H9 (cell line): ENCODE results near the gene CREB1. TPM values are rescaled to one million over a fixed set of nuclear protein-coding genes. Genes with fewer than 3 reads are reported as not detected.
A peak's percentile ranks its signal among the peaks of the same experiment; 100 is the strongest.

Experiments used
- DNase-seq: peaks from one replicate; pipeline ENCODE4 v3.0.0-alpha.2; 2017
- H2AFZ ChIP-seq: one replicate; pipeline ENCODE4 v1.6.1; 2013; ENCODE audit warnings: mild to moderate bottlenecking, low read length, control low read depth, moderate library complexity
- H2AK5ac ChIP-seq: 2 replicates; pipeline ENCODE4 v1.6.1; 2013; ENCODE audit warnings: low read length, control low read depth, mixed read lengths; ENCODE audit not compliant: insufficient read length
- H2BK120ac ChIP-seq: one replicate; pipeline ENCODE4 v1.6.1; 2013; ENCODE audit warnings: low read depth, mild to moderate bottlenecking, low read length, control low read depth, inconsistent platforms; ENCODE audit not compliant: poor library complexity, severe bottlenecking
- H2BK12ac ChIP-seq: 2 replicates; pipeline ENCODE4 v1.6.1; 2013; ENCODE audit warnings: low read length, control low read depth, mixed read lengths, low read depth; ENCODE audit not compliant: insufficient read length
- H2BK15ac ChIP-seq: 2 replicates; pipeline ENCODE4 v1.6.1; 2013; ENCODE audit warnings: low read depth, low read length, control low read depth
- H2BK20ac ChIP-seq: one replicate; pipeline ENCODE4 v1.6.1; 2013; ENCODE audit warnings: low read depth, mild to moderate bottlenecking, low read length, control low read depth, inconsistent platforms; ENCODE audit not compliant: poor library complexity, severe bottlenecking
- H2BK5ac ChIP-seq: 2 replicates; pipeline ENCODE4 v1.6.1; 2013; ENCODE audit warnings: low read length, control low read depth, mixed read lengths; ENCODE audit not compliant: insufficient read length
- H3K14ac ChIP-seq: 2 replicates; pipeline ENCODE4 v1.6.1; 2013; ENCODE audit warnings: low read length, control low read depth; ENCODE audit not compliant: insufficient read depth
- H3K18ac ChIP-seq: 2 replicates; pipeline ENCODE4 v1.6.1; 2013; ENCODE audit warnings: low read depth, mild to moderate bottlenecking, mixed read lengths, low read length, control low read depth; ENCODE audit not compliant: insufficient read length
- H3K23ac ChIP-seq: 2 replicates; pipeline ENCODE4 v1.6.1; 2013; ENCODE audit warnings: low read length, control low read depth, mixed read lengths, low read depth; ENCODE audit not compliant: insufficient read length
- H3K23me2 ChIP-seq: 2 replicates; pipeline ENCODE4 v1.6.1; 2013; ENCODE audit warnings: low read depth, mild to moderate bottlenecking, mixed read lengths, low read length, control low read depth; ENCODE audit not compliant: insufficient read length, poor library complexity, severe bottlenecking
- H3K27ac ChIP-seq: 2 replicates; pipeline ENCODE4 v1.5.1; 2013; ENCODE audit warnings: low read length, control low read depth, mixed read lengths, low read depth; ENCODE audit not compliant: insufficient read length
- H3K27me3 ChIP-seq: 2 replicates; pipeline ENCODE4 v1.6.1; 2013; ENCODE audit warnings: low read length, control low read depth, inconsistent platforms; ENCODE audit not compliant: insufficient read depth
- H3K4ac ChIP-seq: 2 replicates; pipeline ENCODE4 v1.6.1; 2013; ENCODE audit warnings: low read depth, mild to moderate bottlenecking, control low read depth, inconsistent platforms, low read length, moderate library complexity
- H3K4me1 ChIP-seq: 2 replicates; pipeline ENCODE4 v1.6.1; 2013; ENCODE audit warnings: low read length, control low read depth, inconsistent platforms; ENCODE audit not compliant: insufficient read depth
- H3K4me2 ChIP-seq: 2 replicates; pipeline ENCODE4 v1.6.1; 2013; ENCODE audit warnings: low read length, control low read depth, mixed read lengths; ENCODE audit not compliant: insufficient read length, insufficient read depth
- H3K56ac ChIP-seq: 2 replicates; pipeline ENCODE4 v1.6.1; 2013; ENCODE audit warnings: low read depth, mild to moderate bottlenecking, mixed read lengths, low read length, control low read depth; ENCODE audit not compliant: insufficient read length
- H3K79me1 ChIP-seq: 2 replicates; pipeline ENCODE4 v1.6.1; 2013; ENCODE audit warnings: low read depth, mild to moderate bottlenecking, moderate library complexity, low read length, control low read depth, inconsistent platforms; ENCODE audit not compliant: insufficient read depth, poor library complexity, severe bottlenecking
- H3K79me2 ChIP-seq: 2 replicates; pipeline ENCODE4 v1.6.1; 2013; ENCODE audit warnings: low read length, control low read depth, inconsistent platforms; ENCODE audit not compliant: insufficient read depth
- H3K9ac ChIP-seq: 2 replicates; pipeline ENCODE4 v1.6.1; 2013; ENCODE audit warnings: low read length, control low read depth, mixed read lengths; ENCODE audit not compliant: insufficient read length; ENCODE audit errors: extremely low read depth
- H3K9me3 ChIP-seq: one replicate; pipeline ENCODE4 v1.6.1; 2013; ENCODE audit warnings: low read depth, low read length, inconsistent platforms; ENCODE audit not compliant: control insufficient read depth
- H3T11ph ChIP-seq: one replicate; pipeline ENCODE4 v1.6.1; 2013; ENCODE audit warnings: mild to moderate bottlenecking, low read length, control low read depth, inconsistent platforms
- H4K20me1 ChIP-seq: one replicate; pipeline ENCODE4 v1.6.1; 2013; ENCODE audit not compliant: control insufficient read depth, insufficient read length, insufficient read depth
- H4K5ac ChIP-seq: 2 replicates; pipeline ENCODE4 v1.6.1; 2013; ENCODE audit warnings: low read depth, mild to moderate bottlenecking, mixed read lengths, low read length, control low read depth; ENCODE audit not compliant: insufficient read length
- H4K8ac ChIP-seq: replicated peaks from 2 replicates; pipeline ENCODE4 v1.6.1; 2013; ENCODE audit warnings: low read length, control low read depth, mixed read lengths, low read depth; ENCODE audit not compliant: insufficient read length
- H4K91ac ChIP-seq: 2 replicates; pipeline ENCODE4 v1.6.1; 2013; ENCODE audit warnings: low read depth, mild to moderate bottlenecking, moderate library complexity, mixed read lengths, low read length, control low read depth; ENCODE audit not compliant: insufficient read length
- H3K27ac Mint-ChIP-seq, 3 experiments: 2 replicates in 2 of 3; 3 replicates in 1 of 3; pipeline ENCODE4 v1.8.0; 2020 to 2021; ENCODE audit warnings: mixed read lengths in 3 of 3, mild to moderate bottlenecking in 1 of 3, moderate library complexity in 1 of 3
- H3K27me3 Mint-ChIP-seq: 2 replicates; pipeline ENCODE4 v1.8.0; 2021; ENCODE audit warnings: low read depth, mild to moderate bottlenecking, moderate library complexity, mixed read lengths
- H3K36me3 Mint-ChIP-seq, 3 experiments: 2 replicates in 2 of 3; 3 replicates in 1 of 3; pipeline ENCODE4 v1.8.0; 2020 to 2021; ENCODE audit warnings: low read depth in 3 of 3, mixed read lengths in 3 of 3; ENCODE audit not compliant: insufficient read depth in 1 of 3
- H3K4me1 Mint-ChIP-seq, 2 experiments: 2 replicates each; pipeline ENCODE4 v1.8.0; 2020; ENCODE audit warnings: mixed read lengths in 2 of 2
- H3K4me3 Mint-ChIP-seq, 2 experiments: 2 replicates in 1 of 2; 3 replicates in 1 of 2; pipeline ENCODE4 v1.8.0; 2020 to 2021; ENCODE audit warnings: mild to moderate bottlenecking in 2 of 2, mixed read lengths in 2 of 2, moderate library complexity in 1 of 2
- H3K9me3 Mint-ChIP-seq, 2 experiments: 2 replicates in 1 of 2; 3 replicates in 1 of 2; pipeline ENCODE4 v1.8.0; 2020; ENCODE audit warnings: mild to moderate bottlenecking in 2 of 2, mixed read lengths in 2 of 2, moderate library complexity in 1 of 2
- CTCF ChIP-seq: fragments of 200-600 bp; sonication (generic); conservative IDR thresholded peaks from 3 replicates; pipeline ENCODE4 v1.8.0; 2021; ENCODE audit warnings: antibody characterized with exemption, mild to moderate bottlenecking
- WGBS: extraction: QIAGEN DNeasy Blood & Tissue Kit; methylation state at CpG from one replicate; pipeline ENCODE4 v1.1.7; 2013; ENCODE audit warnings: missing lambda C conversion rate, low lambda C conversion rate, mixed read lengths; ENCODE audit not compliant: insufficient read length; ENCODE audit errors: extremely low coverage; 5-methylcytosine and 5-hydroxymethylcytosine counted together
- total RNA-seq: library from RNA; stranded (reverse); gene quantifications from 2 replicates; pipeline ENCODE4 v1.2.1, GENCODE V29; 2021

The CREB1 gene
- total RNA-seq, 1 experiment from 2014 or later: 103 TPM

DNA sequence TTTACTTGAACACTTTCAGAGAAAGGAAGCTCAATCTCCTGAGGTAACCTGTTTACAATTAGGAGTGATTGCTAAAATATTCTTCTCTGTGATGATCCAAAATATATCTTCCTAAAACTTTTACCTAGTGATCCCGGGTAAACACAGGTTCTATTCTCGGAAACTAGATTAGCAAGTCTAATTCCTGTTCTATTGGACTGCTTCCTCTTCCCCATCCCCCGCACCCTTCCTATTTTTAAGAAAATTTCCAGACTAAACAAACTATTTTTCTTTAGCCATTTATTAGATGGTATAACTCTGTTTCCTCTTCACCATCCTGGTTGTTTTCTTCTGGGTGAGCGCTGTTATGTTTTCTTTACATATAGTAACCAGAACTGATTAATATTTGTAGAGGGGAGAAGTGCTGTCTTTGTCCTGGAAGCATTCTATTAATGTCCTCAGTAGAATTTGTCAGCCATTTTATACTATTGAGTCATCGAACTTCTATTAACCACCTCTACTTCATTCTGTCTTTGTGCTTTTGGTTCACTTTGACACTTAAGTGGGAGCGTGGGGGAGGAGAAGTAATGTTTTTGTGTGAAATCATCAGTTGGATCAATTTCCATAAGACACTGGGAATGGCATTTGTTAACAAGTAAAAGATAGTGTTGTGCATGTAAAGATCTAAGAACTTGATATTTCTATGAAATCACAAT is 31.8 kb downstream of the CREB1 start:
- H3K9me3 ChIP-seq: no peaks in the 10 kb centered on the region
- H3K9ac ChIP-seq: no peak overlapping the region
- Mint-ChIP-seq H3K36me3 (peaks cover 21 to 69% (median 58%) of the 10 kb centered on the region in 3 experiments; a peak in 6 of 7 replicates), H3K27ac (peak overlapping the region in 1 of 3 experiments; percentile 38; a peak in 2 of 7 replicates), H3K9me3 (no peaks in the 10 kb centered on the region), H3K4me3 (no peak overlapping the region), H3K4me1 (peaks cover 0 to 5% of the 10 kb centered on the region in 2 experiments; a peak in 2 of 4 replicates), H3K27me3 (no peaks in the 10 kb centered on the region)
- TF ChIP-seq CTCF: no peak
- no peaks in the 10 kb centered on the region for H3K79me2 ChIP-seq
- H2BK120ac ChIP-seq: no peak overlapping the region
- H2AFZ ChIP-seq: no peak overlapping the region
- no CpG with 5 or more reads among the region's 6 CpGs for WGBS
- H4K5ac ChIP-seq: no peak overlapping the region
- no peaks in the 10 kb centered on the region for H3K23me2 ChIP-seq
- no peak overlapping the region for H3K4ac ChIP-seq
- no peak overlapping the region for H3T11ph ChIP-seq
- H2BK12ac ChIP-seq: no peak overlapping the region
- no peak overlapping the region for H2BK15ac ChIP-seq
- no peak overlapping the region for H4K91ac ChIP-seq
- peaks cover 2% of the 10 kb centered on the region for H3K79me1 ChIP-seq
- H3K27ac ChIP-seq: no peak overlapping the region
- H2BK5ac ChIP-seq: no peak overlapping the region
- H3K56ac ChIP-seq: no peak overlapping the region
- DNase-seq: no peak
- no peak overlapping the region for H3K14ac ChIP-seq
- no peak overlapping the region for H4K8ac ChIP-seq
- no peak overlapping the region for H3K18ac ChIP-seq
- no peaks in the 10 kb centered on the region for H3K27me3 ChIP-seq
- no peak overlapping the region for H3K4me2 ChIP-seq
- H2AK5ac ChIP-seq: no peak overlapping the region
- no peaks in the 10 kb centered on the region for H4K20me1 ChIP-seq
- no peak overlapping the region for H2BK20ac ChIP-seq
- H3K23ac ChIP-seq: no peak overlapping the region
- no peaks in the 10 kb centered on the region for H3K4me1 ChIP-seq
